Measurements from ENCODE around the gene CHKA.

Gene CHKA

GRCh38 chr11:68043349-68044144, 77.6 kb downstream of the CHKA start:
- DNase-seq = no peak

DNA sequence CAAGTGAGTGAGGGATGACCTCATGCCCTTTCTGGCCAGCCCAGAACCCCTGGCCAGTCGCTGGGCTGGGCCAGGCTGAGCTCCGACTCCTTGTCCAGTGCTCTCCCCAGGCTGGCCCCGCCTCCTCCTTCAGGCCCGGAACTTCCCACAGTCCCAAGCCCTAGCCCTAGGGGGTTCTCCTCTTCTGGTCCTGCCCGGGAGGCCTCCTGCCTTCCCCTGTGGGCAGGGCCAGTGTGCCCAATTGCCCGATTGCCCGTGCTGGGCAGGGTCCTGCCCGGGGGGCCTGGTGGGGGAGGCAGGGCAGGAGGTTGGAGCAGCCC, 78.2 kb downstream of the CHKA start:
- no peak for DNase-seq

DNA sequence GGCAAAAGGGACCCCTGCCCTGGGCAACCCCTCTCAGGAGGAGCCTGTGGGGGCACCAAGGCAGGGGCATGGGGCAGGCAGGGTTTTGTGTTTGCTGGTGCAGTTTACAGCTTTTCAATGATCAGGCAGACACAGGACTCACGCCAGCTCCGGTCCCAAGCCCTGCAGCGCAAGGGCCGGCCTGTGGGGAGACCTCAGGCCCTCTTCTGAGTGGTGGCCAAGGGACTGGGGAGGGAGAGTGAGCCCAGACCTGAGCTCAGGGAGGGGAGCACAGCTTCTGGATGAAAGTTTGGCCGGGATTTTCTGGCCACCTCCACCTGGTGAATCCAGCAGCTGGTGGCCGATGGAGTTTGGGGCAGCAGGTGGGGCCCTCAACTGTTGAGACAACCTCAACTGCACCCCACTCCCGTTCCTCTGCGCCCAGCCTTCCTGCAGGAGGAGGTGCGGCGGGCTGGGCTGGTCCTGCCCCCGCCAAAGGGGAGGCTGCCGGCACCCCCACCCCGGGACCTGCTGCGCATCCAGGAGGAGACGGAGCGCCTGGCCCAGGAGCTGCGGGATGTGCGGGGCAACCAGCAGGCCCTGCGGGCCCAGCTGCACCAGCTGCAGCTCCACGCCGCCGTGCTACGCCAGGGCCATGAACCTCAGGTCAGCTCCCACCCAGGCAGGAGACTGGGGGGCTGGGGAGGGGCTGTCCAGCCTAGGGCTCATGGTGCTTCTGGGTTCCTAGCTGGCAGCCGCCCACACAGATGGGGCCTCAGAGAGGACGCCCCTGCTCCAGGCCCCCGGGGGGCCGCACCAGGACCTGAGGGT, 78.8 kb downstream of the CHKA start:
- no peak for DNase-seq

DNA sequence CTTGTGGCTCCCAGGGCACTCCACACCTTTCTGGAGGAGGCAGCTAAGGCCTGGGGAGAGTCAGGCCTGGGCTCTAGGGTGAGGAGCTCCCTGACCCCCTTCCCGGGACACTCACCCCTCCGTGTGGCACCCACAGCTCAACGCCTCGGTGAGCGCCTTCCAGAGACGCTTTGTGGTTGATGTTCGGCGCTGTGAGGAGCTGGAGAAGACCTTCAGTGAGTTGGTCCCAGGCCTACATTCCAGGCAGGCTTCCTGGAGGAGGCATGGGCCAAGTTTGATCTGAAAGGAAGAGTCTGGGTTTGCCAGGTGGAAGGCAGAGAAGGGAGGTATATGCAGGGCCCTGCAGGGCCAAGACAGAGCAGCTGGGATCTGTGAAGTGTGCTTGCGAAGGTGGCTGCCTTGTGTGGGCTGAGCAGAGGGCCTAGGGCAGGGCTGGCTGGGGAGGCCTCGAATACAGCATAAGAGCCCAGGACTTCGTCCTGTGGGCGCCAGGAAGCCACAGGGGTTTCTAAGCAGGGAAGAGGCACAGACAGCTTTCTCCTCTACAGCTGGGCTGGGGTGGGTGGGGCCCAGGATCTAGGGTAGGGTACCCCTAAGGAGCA, 79.5 kb downstream of the CHKA start:
- no peak for DNase-seq

DNA sequence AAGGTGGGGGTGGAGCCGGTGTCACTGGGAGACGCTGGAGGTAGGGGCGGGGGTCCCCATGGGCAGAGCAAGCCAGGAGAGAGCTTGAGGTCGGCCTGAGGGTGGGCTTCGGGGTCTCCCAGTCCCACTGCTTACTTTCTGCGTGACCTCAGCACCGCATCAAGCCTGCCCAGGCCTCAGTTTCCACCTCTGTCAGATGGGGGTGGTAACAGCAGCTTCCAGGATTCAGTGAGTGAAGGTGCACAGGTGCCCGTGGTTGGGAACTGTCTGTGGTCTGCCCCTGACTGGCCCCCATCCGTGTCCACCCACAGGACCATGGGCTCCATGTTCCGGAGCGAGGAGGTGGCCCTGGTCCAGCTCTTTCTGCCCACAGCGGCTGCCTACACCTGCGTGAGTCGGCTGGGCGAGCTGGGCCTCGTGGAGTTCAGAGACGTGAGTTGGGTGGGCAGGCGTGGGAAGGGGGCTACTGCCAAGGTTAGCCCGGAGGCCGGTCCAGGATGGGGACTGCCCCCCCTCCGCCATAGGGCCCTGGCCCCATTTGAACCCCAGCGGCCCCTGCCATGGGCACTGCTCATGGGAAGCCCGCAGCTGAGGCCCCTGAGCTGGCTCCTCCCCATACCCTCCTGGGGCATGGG, 80.1 kb downstream of the CHKA start:
- no peak for DNase-seq

DNA sequence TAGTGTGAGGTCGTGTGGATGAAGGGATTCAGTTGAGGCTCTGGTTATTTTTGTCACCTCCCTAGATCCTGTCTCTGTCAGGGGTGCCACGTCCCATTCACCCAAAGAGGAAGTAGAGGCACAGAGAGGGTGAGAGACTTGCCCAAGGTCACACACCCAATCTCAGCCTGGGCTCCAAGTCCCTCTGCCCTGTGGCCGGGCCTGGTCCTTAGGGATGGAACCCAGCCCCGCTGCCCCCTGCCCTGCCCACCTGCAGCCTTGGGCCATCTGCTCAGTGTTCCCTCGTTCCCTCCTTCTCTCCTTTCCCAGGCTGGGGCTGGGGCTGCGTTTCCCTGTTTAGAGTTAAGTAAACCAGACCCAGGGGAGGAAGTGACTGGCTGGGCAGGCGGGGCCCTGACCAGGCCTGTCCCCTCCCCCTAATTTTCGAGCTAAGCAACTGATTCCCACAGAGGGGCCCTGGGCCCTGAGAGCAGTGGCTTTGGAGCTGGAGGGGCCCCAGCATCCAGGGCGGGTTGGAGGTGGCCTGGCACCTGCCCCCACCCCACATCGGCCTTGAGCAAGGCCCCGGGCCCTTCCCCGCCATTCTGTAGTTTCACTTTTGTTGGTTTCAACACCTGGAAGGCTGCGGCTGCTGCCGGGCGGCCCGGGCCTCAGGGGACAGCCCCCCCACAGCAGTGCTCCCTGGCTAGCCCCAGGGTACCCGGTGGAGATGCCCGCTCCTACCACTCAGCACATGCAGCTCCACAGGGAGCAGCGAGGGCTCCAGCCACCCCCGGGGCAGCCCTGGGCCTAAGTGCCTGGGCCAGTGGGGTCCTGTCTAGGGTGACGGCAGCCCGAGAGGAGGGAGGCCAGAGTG, 80.9 kb downstream of the CHKA start:
- peak; percentile 62 for DNase-seq

DNA sequence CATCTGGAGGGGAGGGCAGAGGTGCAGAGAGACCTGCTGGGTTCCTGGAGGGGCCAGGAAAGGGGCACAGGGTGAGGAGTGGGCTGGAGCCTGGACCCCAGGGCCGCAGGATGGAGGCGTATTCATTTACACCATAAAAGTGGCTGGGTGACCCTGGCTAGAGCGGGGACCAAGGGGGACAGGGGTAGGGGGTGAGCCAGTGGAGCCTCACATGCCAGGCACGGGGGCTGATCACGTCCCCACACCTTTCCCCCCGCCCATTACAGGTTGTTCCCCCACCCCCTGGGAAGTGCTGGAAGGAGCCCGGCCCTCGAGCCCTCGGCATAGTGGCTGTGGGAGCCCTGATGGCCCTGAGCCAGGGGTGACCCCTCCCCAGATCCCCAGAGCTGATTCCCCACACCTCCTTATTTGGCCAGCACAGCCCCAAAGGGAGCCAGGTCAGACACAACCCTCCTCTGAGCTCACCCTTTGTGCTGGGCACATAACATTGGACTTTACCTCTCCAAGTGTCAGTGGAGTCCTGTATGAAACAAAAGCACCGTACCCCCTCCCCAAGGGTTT, 81.6 kb downstream of the CHKA start:
- DNase-seq = no peak

DNA sequence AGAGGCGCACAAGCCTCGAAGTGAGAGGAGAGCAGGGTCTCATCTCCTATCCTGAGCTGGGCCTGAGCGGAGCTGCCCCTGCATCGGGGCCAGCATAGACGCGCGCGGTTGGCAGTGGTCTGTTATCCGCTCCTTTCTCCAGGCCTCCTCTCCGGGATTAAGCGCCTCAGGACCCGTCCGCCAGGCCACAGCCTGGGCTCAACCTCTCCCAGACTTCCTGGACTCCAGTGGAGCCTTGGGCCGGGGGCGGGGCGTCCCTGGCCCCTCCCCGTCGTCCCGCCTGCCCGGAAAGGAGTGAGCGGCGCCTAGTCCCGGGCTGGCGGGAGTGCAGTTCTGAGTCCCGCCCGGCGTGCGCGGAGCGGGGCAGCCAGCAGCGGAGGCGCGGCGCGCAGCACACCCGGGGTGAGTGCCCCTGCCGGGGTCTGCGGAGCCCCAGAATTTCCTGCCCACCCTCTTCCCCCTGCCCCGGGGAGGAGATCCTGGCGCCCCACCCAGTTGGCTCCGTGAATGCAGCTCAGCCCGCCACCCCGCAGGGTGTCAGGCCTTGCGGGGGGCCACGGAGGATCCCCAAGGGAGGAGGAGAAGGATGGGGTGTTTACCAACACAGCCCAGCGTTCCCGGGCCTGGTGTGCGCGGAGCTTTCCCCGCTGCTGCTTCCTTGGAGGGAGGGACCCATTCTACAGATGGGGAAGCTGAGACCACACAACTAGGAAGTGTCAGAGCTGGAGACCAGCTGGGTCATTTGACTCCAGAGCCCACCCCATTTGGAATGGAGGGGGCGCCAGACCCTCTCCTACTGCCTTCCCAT, 82.3 kb downstream of the CHKA start, which contains the start of gene TCIRG1:
TCIRG1 (plus strand) TSS at position 308 of the 808 bp plus-strand sequence. CDS start 2,247 bp downstream, outside the sequence.
- DNase-seq = peak; percentile 81

- no peak for DNase-seq
Measured at GRCh38 chr11:68038226-68038717, 82.9 kb downstream of the CHKA start.

DNA sequence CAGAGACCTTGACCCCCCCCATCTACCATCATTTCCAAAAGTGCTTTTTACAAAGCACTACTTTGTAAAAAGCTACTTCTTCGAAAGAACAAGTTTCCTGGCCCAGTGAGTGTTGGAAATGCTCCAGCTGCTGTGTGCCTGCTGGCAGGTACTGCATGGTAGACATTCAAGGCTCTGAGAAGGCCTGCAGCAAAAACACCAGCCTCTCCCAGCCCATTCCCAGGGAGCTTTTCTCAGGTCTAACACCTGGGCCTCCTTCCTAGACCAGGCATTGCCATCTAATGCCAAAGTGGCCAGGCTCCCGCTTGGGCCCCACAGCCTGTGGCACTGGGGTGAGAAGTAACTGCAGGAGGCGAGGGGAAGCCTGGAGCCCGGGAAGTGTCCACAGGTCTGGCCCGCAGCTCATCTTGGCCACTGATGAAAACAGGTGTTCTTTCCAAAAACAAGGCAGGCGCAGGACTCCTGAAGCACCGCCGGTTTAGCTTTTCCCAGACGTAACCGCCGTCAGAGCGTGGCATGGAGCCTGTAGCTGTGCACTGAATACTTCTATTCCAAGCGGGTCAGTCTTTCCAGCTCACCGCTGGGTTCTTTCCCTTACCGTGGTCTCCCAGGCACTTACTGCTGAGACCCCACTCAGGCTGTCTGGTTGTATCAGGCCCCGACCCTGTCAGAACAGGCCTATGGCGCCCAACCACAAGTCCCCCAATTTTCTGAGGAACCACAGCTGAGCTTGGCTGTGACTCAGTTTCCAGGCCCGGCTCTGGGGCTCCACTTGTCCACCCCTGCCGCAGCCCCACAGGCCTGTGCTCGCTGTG, 83.6 kb downstream of the CHKA start:
- DNase-seq = no peak

GRCh38 chr11:68036717-68037239, 84.4 kb downstream of the CHKA start:
- DNase-seq = no peak

DNA sequence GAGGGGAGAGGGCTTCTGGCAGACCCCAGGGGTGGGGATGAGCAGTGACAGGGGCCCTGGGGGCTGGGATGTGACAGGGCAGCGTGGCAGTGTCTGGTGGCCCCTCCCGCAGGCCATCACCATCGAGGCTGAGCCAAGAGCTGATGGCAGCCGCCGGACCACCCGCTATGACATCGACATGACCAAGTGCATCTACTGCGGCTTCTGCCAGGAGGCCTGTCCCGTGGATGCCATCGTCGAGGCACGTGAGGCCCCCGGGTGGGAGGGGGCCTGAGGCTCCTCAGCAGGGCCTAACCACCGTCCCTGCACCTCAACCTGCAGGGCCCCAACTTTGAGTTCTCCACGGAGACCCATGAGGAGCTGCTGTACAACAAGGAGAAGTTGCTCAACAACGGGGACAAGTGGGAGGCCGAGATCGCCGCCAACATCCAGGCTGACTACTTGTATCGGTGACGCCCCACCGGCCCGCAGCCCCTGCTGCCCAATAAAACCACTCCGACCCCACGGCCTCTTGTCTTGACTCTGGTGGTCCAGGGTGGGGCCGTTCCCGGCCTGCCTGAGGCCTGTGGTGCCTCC, 85.0 kb downstream of the CHKA start:
- no peak for DNase-seq

GRCh38 chr11:68035266-68035876, 85.8 kb downstream of the CHKA start:
- no peak for DNase-seq

GRCh38 chr11:68033708-68034045, 87.5 kb downstream of the CHKA start:
- DNase-seq = no peak

GRCh38 chr11:68032997-68033707, 88.0 kb downstream of the CHKA start:
- DNase-seq = no peak

GRCh38 chr11:68032003-68032402, 89.2 kb downstream of the CHKA start:
- DNase-seq = no peak

- DNase-seq = no peak
Measured at GRCh38 chr11:68031144-68031464, 90.1 kb downstream of the CHKA start.

GRCh38 chr11:68030318-68031143, 90.7 kb downstream of the CHKA start, which contains the start of gene NDUFS8:
TSS of gene NDUFS8 (plus strand) at chr11:68030681. CDS start at chr11:68032152, 1,471 bp downstream.
- peak; percentile 98 for DNase-seq

All from stimulated activated CD8-positive, alpha-beta memory T cell treated with anti-CD3 and anti-CD28 coated beads, Interleukin-4, amount 100 ng/mL, for 48 hours (primary cell).